GM15510 (cell line): Measurements from ENCODE around the gene TUBB4A.

Experiments
- POLR2A ChIP-seq: IDR thresholded peaks from 3 replicates; pipeline ENCODE4 v1.6.1; 2011; ENCODE audit warnings: borderline replicate concordance; ENCODE audit not compliant: insufficient read length; ENCODE audit errors: extremely low read depth

TUBB4A gene

GRCh38 chr19:6514926-6515544 is 12.9 kb upstream of the TUBB4A start:
- TF ChIP-seq POLR2A = no peak

DNA sequence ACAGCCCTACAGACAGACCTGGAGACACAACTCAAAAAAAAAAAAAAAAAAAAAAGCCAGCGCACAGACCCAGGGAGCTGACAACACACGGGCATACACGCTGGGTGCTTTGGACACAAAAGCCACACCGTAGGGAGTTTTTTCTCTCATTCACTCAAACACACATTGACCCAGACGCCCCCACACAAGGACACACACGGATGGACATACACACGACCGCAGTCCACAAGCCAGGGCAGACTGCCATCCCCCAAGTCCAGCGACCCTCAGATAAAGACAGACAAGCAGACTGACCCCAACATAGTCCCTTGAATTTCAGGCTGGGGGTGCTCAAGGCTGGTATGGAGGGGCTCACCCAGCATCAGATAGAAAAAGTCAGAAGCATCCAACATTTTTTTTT is 12.0 kb upstream of the TUBB4A start:
- TF ChIP-seq POLR2A = no peak

DNA sequence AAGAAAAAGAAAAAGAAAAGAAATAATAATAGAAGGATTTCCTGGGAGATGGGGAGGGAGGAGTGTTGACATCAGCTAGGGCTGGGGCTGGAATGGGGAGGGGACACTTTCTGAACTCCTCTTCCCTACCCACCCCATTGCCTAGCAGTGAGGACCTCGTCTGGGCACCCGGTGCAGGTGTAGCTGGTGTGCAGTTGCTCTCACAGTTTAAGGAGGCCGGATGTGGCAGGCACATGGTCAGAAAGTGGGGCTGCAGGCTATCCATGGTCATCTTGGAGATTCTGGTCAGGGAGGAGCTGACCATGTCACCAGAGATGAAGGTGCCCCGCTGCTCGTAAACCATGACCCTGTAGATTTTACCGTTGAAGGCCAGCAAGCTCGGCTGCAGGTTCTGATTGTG is 8.5 kb upstream of the TUBB4A start:
- TF ChIP-seq POLR2A = no peak

DNA sequence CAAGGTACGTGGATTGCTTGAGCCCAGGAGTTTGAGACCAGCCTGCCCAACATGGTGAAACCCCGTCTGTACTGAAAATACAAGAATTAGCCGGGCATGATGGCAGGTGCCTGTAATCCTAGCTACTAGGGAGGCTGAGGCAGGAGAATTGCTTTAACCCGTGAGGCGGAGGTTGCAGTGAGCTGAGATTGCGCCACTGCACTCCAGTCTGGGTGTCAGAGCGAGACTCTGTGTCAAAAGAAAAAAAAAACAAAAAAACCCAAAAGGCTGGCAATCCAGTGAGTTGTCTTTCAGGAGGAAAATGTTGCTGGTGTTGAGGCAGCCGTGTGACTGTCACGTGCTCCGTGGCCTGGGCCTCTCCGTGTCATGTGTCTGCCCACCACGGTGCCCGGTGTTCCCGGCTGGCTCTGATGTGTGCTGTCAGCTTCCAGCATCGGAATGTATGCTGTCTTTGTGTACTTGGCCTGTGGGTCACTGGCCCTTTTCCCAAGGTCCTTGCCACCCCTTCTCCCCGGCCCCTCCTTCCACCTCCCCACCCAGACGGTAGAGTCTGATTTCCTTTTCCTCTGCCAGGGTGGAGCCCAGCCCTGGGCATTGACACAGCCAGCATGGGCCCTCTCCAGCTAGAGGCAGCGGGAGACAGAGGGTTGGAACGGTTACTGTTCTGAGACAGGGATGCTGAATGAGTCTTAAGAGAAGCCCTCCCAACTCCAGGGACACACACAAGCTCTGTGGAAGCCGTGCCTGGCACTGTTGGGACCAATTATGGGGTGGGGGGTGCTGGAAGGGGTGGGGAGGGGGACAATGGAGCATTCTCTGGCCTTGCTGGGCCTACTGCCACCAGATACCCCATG is 7.2 kb upstream of the TUBB4A start:
- TF ChIP-seq POLR2A = no peak

DNA sequence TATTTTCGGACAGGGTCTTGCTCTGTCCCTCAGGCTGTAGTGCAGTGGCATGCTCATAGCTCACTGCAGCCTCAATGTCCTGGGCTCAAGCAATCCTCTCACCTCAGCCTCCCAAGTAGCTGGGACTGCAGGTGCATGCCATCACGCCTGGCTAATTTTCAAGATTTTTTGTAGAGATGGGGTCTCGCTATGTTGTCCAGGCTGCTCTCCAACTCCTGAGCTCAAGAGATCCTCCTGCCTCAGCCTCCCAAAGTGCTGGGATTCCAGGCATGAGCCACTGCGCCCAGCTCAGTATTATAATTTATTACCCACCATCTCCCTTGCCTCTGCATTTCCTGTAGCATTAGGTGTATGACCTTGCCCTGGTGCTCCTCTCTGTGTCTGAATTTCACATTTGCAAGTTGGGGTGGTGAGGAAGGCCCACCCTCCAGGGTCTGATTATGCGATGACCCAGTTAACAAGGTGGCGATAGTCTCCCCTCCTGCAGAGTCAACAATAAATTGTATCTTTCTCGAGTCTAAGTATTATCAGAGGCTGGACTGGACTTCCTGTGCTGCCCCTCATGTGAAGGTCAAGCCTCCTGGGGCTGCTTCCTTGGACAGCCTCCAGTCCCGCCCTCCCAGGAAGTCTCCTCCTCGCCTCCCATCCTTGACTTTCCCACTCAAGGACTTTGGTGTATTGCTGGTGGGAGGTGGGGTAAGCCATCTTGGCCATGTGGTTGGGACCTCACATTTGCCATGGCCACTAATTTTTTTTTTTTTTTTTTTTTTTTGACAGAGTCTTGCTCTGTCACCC is 1.5 kb upstream of the TUBB4A start:
- no peak for TF ChIP-seq POLR2A

- TF ChIP-seq POLR2A = no peak
Observed at GRCh38 chr19:6500837-6501739, 1.0 kb downstream of the TUBB4A start.

DNA sequence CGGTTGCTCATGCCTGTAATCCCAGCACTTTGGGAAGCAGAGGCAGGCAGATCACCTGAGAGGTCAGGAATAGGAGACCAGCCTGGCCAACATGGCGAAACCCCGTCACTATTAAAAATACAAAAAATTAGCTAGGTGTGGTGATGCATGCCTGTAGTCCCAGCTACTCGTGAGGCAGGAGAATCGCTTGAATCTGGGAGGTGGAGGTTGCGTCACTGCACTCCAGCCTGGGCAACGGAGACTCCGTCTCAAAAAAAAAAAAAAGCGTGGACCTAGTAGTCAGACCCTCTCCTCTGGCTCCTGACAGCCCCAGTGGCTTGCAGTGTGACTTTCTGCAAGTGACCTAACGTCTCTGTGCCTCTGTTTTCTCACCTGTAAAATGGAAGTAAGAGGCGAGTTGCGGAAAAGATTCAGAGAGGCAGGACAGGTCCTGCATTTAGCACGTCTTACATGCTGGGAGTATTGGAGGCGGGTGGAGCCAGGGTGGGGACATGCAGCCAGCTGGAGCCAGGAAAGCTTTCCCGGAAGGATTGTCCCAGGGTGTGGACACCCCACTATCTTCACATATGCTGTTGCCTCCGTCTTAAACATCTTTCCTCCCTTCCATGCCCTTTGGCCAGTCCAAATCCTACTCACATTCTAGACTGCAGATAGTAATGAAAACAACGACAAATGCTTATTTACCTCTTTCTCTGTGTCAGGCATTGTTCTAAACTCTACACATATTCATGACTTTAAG is 2.9 kb downstream of the TUBB4A start:
- TF ChIP-seq POLR2A = no peak

GRCh38 chr19:6498294-6499036 is 3.6 kb downstream of the TUBB4A start:
- no peak for TF ChIP-seq POLR2A

DNA sequence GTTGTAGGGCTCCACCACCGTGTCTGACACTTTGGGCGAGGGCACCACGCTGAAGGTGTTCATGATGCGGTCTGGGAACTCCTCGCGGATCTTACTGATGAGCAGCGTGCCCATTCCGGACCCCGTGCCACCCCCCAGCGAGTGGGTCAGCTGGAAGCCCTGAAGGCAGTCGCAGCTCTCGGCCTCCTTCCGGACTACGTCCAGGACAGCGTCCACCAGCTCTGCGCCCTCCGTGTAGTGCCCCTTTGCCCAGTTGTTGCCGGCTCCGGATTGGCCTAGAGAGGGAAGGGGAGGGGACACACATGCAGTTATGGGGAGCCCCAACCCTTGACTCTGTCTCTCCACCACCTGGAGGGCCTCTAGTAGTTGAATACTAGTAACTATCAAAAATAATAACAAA is 6.2 kb downstream of the TUBB4A start:
- TF ChIP-seq POLR2A = no peak

DNA sequence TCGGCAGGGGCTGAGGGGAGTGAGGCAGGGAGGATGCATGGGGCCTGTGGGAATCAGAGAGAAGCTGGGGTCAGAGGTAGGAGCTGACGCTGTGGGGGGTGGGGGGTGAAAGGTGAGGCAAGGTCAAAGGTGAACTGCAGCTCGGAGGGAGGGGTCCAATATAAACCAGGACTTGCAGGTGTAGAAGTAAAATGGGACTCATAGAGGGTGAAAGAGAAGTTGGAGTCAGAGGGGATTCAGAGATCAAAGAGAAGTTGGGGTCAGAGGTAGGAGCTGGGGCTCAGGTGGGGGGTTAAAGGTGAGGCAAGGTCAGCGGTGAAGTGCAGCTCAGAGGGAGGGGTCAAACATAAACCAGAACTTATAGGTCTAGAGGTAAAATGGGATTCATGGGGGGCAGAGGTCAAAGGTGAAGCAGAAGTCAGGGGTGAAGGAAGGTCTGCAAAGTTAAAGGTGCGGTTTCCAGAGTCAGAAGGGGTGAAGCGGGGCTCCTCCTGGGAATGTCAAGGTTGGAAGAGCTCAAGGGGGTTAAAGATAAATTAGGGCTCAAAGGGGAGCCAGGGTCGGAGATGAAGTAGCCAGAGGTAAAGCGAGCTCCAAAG is 7.6 kb downstream of the TUBB4A start:
- no peak for TF ChIP-seq POLR2A

- no peak for TF ChIP-seq POLR2A
Observed at GRCh38 chr19:6491802-6492592, 10.1 kb downstream of the TUBB4A start.

GRCh38 chr19:6490134-6490533 is 12.0 kb downstream of the TUBB4A start:
- no peak for TF ChIP-seq POLR2A
